MM.1S (cell line): ENCODE data around the gene LRRC8A.
A peak's percentile ranks its signal among the peaks of the same experiment; 100 is the strongest.

Experiments used
- DNase-seq: peaks from one replicate; pipeline ENCODE4 v3.0.0-alpha.2; 2015
- H2AFZ ChIP-seq: fragments of 300-600 bp; sonication (generic); 2 replicates; pipeline ENCODE4 v1.6.0; 2016; ENCODE audit warnings: antibody characterized with exemption, low read length
- H3F3A ChIP-seq: fragments of 300-600 bp; sonication (generic); 2 replicates; pipeline ENCODE4 v1.6.1; 2016; ENCODE audit warnings: mild to moderate bottlenecking, antibody characterized with exemption, low read length, moderate library complexity, mixed read lengths; ENCODE audit not compliant: insufficient read depth
- H3K27ac ChIP-seq: fragments of 300-600 bp; sonication (generic); 2 replicates; pipeline ENCODE4 v1.5.1; 2016; ENCODE audit warnings: mild to moderate bottlenecking, low read length
- H3K27me3 ChIP-seq: fragments of 300-600 bp; sonication (generic); replicated peaks from 2 replicates; pipeline ENCODE4 v1.6.0; 2016; ENCODE audit warnings: low read length; ENCODE audit not compliant: insufficient read depth
- H3K36me3 ChIP-seq: fragments of 300-600 bp; sonication (generic); replicated peaks from 2 replicates; pipeline ENCODE4 v1.6.1; 2016; ENCODE audit warnings: mild to moderate bottlenecking, low read length, mixed read lengths; ENCODE audit not compliant: insufficient read depth
- H3K4me1 ChIP-seq: fragments of 300-600 bp; sonication (generic); 2 replicates; pipeline ENCODE4 v1.6.1; 2016; ENCODE audit warnings: low read length, mixed read lengths
- H3K4me2 ChIP-seq: fragments of 300-600 bp; sonication (generic); 2 replicates; pipeline ENCODE4 v1.6.0; 2016; ENCODE audit warnings: low read depth, low read length
- H3K4me3 ChIP-seq: fragments of 300-600 bp; sonication (generic); 2 replicates; pipeline ENCODE4 v1.5.1; 2016; ENCODE audit warnings: low read length, mixed read lengths
- H3K79me2 ChIP-seq: fragments of 300-600 bp; sonication (generic); 2 replicates; pipeline ENCODE4 v1.6.1; 2016; ENCODE audit warnings: mixed run types, low read length, mixed read lengths
- H3K9ac ChIP-seq: fragments of 300-600 bp; sonication (generic); 2 replicates; pipeline ENCODE4 v1.6.1; 2016; ENCODE audit warnings: low read length, mixed read lengths
- H3K9me2 ChIP-seq: fragments of 300-600 bp; sonication (generic); replicated peaks from 2 replicates; pipeline ENCODE4 v1.6.1; 2016; ENCODE audit warnings: mild to moderate bottlenecking, low read length, mixed read lengths; ENCODE audit not compliant: insufficient read depth
- H3K9me3 ChIP-seq: fragments of 300-600 bp; sonication (generic); replicated peaks from 2 replicates; pipeline ENCODE4 v1.6.1; 2016; ENCODE audit warnings: mild to moderate bottlenecking, low read length, mixed read lengths; ENCODE audit not compliant: insufficient read depth
- H4K20me1 ChIP-seq: fragments of 300-600 bp; sonication (generic); 2 replicates; pipeline ENCODE4 v1.6.1; 2016; ENCODE audit warnings: mild to moderate bottlenecking, low read length, moderate library complexity, mixed read lengths; ENCODE audit not compliant: insufficient read depth
- CTCF ChIP-seq: fragments of 300-600 bp; sonication (generic); IDR thresholded peaks from 2 replicates; pipeline ENCODE4 v1.5.1; 2016; ENCODE audit warnings: antibody characterized with exemption, low read length, mixed read lengths
- EZH2 ChIP-seq: fragments of 300-600 bp; sonication (generic); optimal IDR thresholded peaks from 2 replicates; pipeline ENCODE3; 2017; ENCODE audit warnings: low read depth, mild to moderate bottlenecking, antibody characterized with exemption, low read length, mixed read lengths
- EZH2phosphoT487 ChIP-seq: fragments of 300-600 bp; sonication (generic); IDR thresholded peaks from 2 replicates; pipeline ENCODE4 v1.6.1; 2018; ENCODE audit warnings: antibody characterized with exemption, low read length

Gene LRRC8A

GRCh38 chr9:128893354-128893753, 11.4 kb downstream of the LRRC8A start:
- H3K79me2 ChIP-seq, result peaks cover 43% of the 10 kb centered on the region
- no peaks in the 10 kb centered on the region for H4K20me1 ChIP-seq

GRCh38 chr9:128894764-128895163, 12.8 kb downstream of the LRRC8A start:
- Histone ChIP-seq H3K9me2 (no peaks in the 10 kb centered on the region), H3K4me2 (0 out of 2 replicates have a peak overlapping the region, but pooled peaks have one; percentile 4), H3F3A (peaks cover 4% of the 10 kb centered on the region; the same call in 1 of the 2 replicates), H3K9ac (no peak overlapping the region), H3K9me3 (no peaks in the 10 kb centered on the region), H3K4me1 (peaks cover 19% of the 10 kb centered on the region), H3K27ac (no peak overlapping the region), H2AFZ (no peak overlapping the region), H3K79me2 (peaks cover 43% of the 10 kb centered on the region), H4K20me1 (no peaks in the 10 kb centered on the region), H3K4me3 (no peak overlapping the region), H3K27me3 (no peaks in the 10 kb centered on the region), H3K36me3 (no peaks in the 10 kb centered on the region)
- TF ChIP-seq CTCF, result no peak
- no peak for TF ChIP-seq EZH2phosphoT487
- no peak for TF ChIP-seq EZH2
- DNase-seq, result no peak

More at GRCh38 chr9:128893354-128893753, 11.4 kb downstream of the LRRC8A start:
- no peak for DNase-seq
- H3K4me2 ChIP-seq, result no peak overlapping the region
- no peaks in the 10 kb centered on the region for H3K27me3 ChIP-seq
- H3K27ac ChIP-seq, result no peak overlapping the region
- H3F3A ChIP-seq, result peaks cover 4% of the 10 kb centered on the region; the same call in 1 of the 2 replicates
- H3K4me1 ChIP-seq, result peaks cover 6% of the 10 kb centered on the region; the same call in 1 of the 2 replicates
- TF ChIP-seq CTCF (no peak), EZH2 (no peak), EZH2phosphoT487 (no peak)
- H3K9me3 ChIP-seq, result no peaks in the 10 kb centered on the region
- no peak overlapping the region for H3K9ac ChIP-seq
- H3K36me3 ChIP-seq, result no peaks in the 10 kb centered on the region
- no peaks in the 10 kb centered on the region for H3K9me2 ChIP-seq
- H3K4me3 ChIP-seq, result no peak overlapping the region
- no peak overlapping the region for H2AFZ ChIP-seq

- H3K4me2 ChIP-seq, result no peak overlapping the region
- TF ChIP-seq EZH2phosphoT487 (no peak), EZH2 (no peak), CTCF (no peak)
- no peak overlapping the region for H2AFZ ChIP-seq
- no peaks in the 10 kb centered on the region for H3K27me3 ChIP-seq
- H4K20me1 ChIP-seq, result no peaks in the 10 kb centered on the region
- peaks cover 23% of the 10 kb centered on the region for H3K4me1 ChIP-seq
- peaks cover 38% of the 10 kb centered on the region for H3K79me2 ChIP-seq
- no peak for DNase-seq
- no peaks in the 10 kb centered on the region for H3K36me3 ChIP-seq
- H3K27ac ChIP-seq, result no peak overlapping the region
- H3K9me3 ChIP-seq, result no peaks in the 10 kb centered on the region
- H3F3A ChIP-seq, result peaks cover 4% of the 10 kb centered on the region; the same call in 1 of the 2 replicates
- no peaks in the 10 kb centered on the region for H3K9me2 ChIP-seq
- H3K4me3 ChIP-seq, result no peak overlapping the region
- no peak overlapping the region for H3K9ac ChIP-seq
These were observed 13.6 kb downstream of the LRRC8A start for GRCh38 chr9:128895556-128895955.
